Right renal pelvis (tissue), 4 donors: Measurements from ENCODE around the gene GPRC5D. TPM values are rescaled to one million over a fixed set of nuclear protein-coding genes. Genes with fewer than 3 reads are reported as not detected.

Experiments used
- DNase-seq, 4 donors: peaks; one replicate each; pipeline ENCODE4 v3.0.0-alpha.2; 2013; ENCODE audit warnings: low read depth in 4 of 4, low spot score in 3 of 4, missing footprints in 1 of 4
- polyA plus RNA-seq, 4 donors: library from polyadenylated mRNA; unstranded; fragments of 120-200 nt; gene quantifications; one replicate each; pipeline ENCODE4 v1.2.1, GENCODE V29; 2013; ENCODE audit not compliant: insufficient read length in 4 of 4

The GPRC5D gene
- polyA plus RNA-seq, 4 donors, result 0.37 to 1.0 (median 0.63) TPM

GRCh38 chr12:12912711-12913110 lies 39.3 kb downstream of the GPRC5D start:
- DNase-seq, result no peak

DNA sequence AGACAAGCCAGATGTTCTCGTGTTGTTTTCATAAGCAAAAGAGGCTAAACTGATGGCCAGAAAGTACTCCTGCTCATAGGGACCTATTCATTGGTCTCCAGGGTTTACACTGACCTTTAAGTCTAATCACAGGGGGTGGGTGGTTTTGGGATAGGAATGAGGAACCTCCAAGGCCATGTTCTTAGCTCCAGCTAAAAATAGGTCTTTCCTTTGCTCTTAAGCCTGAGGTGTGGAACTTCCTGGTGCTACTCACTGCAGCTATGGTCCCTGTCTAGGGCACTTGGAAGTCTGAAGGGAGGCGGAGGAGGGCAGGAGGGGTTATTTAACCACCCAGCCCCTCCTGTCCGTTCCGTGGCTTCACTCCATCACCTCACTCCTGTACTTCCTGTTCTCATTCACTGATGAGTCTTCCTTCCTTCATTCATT lies 42.0 kb downstream of the GPRC5D start:
- no peak for DNase-seq

- no peak for DNase-seq
These were observed 42.6 kb downstream of the GPRC5D start for GRCh38 chr12:12909228-12909994.

DNA sequence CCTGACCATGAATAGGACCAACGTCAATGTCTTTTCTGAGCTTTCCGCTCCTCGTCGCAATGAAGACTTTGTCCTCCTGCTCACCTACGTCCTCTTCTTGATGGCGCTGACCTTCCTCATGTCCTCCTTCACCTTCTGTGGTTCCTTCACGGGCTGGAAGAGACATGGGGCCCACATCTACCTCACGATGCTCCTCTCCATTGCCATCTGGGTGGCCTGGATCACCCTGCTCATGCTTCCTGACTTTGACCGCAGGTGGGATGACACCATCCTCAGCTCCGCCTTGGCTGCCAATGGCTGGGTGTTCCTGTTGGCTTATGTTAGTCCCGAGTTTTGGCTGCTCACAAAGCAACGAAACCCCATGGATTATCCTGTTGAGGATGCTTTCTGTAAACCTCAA lies 43.3 kb downstream of the GPRC5D start:
- DNase-seq, result no peak

GRCh38 chr12:12908252-12908651 lies 43.7 kb downstream of the GPRC5D start:
- no peak for DNase-seq

DNA sequence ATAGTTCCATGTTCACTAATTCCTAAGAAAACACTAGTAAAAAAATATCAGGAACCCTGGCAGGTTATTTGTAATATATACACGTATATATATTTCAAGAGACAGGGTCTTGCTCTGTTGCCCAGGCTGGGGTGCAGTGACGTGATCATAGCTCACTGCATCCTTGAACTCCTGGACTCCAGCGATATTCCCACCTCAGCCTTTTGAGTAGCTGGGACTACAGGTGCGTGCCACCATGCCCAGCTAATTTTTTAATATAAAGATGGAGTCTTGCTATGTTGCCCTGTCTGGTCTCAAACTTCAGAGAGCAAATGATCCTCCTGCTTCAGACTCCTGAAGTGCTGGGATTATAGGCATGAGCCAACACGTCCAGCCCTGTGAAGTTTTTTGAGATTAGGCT lies 44.4 kb downstream of the GPRC5D start:
- DNase-seq, result no peak

- no peak for DNase-seq
These were observed 48.0 kb downstream of the GPRC5D start for GRCh38 chr12:12903642-12904609.

DNA sequence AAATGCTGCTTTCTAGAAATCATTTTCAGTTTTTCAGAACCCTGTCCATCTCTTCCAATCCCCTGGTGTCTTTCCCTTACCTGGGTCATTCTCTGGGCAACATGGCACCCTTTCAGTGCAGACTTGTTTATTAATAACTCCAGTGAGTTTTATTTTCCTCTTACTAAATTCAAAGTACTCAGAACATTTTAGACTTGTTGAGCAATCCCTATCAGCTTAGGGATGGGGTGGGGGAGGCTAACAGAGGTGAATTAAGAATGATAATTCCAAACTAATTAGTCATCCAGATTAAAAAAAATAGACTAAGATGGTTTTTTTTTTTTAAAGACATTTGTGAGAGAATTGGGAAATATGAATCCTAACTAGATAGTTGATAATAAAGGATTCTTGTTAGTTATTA lies 49.9 kb downstream of the GPRC5D start:
- DNase-seq, result no peak

DNA sequence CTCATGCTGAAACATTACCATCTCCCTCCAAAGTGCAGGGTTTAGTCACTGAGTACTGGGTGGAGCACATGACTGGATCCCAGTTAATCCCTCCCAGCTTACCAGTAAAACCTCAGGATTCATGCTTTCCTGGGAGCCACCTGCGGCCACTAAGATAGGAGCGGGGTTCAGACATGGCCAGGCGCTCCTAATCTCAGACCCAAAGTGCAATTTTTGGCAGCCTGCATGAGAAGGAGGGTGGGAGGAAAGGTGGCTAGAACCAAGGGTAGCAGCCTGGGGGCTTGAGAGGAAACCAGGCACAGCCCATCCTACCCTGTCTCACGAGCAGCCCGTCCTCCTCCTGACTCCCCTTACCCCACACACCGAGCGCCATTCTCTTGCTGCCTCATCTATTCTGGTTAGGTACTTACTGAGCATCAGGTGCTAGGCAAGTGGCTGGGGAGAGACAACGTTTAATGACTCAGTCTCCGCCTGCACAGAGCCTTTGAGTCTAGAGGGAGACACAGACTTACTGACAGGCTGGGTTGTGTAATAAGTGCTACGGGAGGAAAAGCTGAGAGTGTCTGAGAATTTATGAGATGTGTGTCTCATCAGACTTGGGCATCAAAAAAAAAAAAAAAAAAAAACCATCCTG lies 50.7 kb downstream of the GPRC5D start:
- DNase-seq, result no peak

- DNase-seq, result no peak
These were observed 51.2 kb downstream of the GPRC5D start for GRCh38 chr12:12900786-12901157.

- no peak for DNase-seq
These were observed 52.2 kb downstream of the GPRC5D start for GRCh38 chr12:12899530-12900380.

DNA sequence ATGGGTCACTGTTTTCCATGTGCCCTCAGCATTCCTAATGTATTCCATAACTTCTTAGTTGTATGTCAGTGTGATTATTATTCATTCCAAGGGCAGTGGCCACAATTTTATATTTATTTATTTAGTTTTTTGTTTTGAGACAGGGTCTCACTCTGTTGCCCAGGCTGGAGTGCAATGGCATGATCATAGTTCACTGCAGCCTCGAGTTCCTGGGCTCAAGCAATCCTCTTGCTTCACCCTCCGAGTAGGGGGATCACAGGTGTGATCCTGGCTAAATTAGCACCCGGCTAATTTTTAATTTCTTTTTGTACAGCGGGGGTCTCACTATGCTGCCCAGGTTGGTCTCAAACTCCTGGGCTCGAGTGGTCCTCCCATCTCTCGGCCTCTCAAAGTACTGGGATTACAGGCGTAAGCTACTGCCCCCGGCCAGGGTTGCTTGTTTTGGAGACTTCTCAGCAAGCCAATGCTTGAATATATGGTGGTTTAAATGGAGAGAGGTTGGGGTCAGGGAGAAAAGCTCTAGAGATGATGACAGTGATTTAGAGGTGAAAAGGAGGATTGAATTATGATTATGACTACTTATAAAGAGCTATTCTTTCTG lies 53.0 kb downstream of the GPRC5D start:
- no peak for DNase-seq

GRCh38 chr12:12898136-12898717 lies 53.7 kb downstream of the GPRC5D start:
- no peak for DNase-seq

DNA sequence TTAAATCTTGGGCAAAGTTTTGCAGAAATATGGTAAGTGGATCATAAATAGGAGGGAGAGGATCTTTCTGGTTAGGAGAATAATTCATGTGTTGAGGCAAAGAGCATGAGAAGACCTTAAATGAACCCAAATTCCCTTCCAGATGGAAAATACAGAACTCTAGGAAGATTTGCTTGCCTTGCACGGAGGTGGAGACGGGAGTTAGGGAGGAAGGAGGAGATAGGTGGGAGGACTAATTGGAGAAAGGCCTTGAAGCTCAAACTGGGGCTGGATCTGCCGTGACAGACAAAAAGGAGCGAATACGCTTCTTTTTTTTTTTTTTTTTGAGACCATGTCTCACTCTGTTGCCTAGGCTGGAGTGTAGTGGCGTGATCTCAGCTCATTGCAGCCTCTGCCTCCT lies 54.7 kb downstream of the GPRC5D start:
- no peak for DNase-seq

DNA sequence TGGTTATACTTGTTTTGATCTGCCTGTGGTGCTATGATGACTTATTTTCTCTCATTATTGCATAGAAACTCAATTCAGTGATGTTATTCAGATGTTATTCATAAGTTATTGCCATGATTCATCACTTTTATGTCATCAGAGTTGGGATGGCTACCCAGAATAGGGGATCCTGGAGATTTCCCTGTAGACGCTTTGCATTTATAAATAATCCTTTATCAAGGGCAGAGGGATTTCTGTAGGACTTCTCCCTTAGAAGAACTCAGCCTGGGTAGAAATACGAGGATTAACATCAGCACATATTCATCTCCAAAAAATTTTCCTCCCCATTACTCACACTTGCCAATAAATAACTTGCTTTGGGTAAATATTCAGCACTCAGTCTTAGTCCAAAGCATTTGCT lies 55.7 kb downstream of the GPRC5D start:
- no peak for DNase-seq

DNA sequence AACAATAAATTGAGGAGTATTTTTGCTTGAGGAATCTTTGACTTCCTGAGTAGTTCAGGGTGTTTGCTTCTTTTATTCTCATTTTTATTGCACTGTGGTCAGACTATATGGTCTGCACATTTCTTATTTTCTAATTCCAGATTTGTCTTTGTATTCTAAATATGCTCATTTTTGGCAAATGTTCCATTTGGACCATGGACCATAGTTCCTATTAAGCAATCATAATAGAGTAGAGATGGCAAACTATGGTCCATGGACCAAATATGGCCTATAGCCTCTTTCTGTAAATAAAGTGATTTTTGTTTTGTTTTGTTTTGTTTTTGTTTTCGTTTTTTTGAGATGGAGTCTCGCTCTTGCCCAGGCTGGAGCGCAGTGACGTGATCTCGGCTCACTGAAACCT lies 58.5 kb downstream of the GPRC5D start:
- DNase-seq, result no peak

DNA sequence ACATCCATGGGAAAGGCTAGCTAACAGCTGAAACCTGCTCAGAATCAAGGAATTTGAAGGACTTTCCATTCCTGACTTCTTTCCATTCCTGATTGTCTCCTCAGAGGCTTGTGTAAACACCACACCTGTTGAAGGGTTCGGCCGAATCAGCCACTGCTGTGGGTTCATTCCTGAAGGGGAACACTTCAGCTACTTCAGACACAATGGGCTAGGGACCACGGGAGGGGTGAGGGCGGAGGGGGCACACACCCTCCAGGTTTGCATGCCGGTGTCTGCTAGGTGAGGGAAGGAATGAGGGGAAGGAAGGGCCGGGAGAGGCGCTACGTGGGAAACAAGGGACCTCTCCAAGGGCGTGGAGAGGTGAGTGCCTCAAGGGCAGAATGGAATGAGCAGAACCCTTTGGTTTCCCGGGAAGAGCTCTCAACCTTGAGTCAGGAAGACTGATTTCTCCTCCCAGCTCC lies 59.3 kb downstream of the GPRC5D start:
- DNase-seq, result no peak

DNA sequence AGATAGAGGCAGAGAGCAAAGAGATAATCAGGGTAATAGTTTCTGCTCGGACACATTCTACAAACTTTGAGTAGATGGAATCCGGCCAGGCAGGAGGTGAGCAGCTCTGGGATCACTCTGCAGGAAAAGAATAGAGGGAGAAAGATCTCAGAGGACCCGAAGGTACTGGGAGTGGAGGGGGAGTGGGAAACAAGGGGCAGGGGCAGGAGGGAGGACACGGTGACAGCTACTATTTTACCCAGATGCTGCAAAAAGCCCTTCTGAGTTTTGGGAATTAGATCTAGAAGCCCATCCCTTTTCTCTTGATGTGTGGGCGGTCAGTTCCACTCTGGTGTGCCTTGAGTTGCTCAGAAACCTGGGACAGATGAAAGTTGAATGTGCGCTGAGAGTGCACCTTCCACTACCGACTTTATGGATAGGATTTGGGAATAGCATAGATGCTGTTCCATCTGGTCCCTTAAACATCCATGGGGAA lies 60.1 kb downstream of the GPRC5D start:
- no peak for DNase-seq
